Spleen (tissue), 7 donors: ENCODE data around the gene PTPN9.
"Not testable (repeated sequence)": the region's sequence is repeated elsewhere in the genome, so short reads cannot be mapped to it uniquely, and the experiment has no call there.

ENCODE experiments used
- POLR2A ChIP-seq, 3 donors: fragments of 450-650 bp; IDR thresholded peaks; one replicate each; pipeline ENCODE4 v1.5.1; 2017; ENCODE audit warnings: antibody characterized with exemption in 3 of 3, mild to moderate bottlenecking in 1 of 3
- POLR2AphosphoS5 ChIP-seq, 3 donors: sonication (generic); formaldehyde crosslinking; IDR thresholded peaks; one replicate each; pipeline ENCODE4 v1.5.1; 2017; ENCODE audit warnings: antibody characterized with exemption in 3 of 3
- TF ChIP-seq, protein P1 (sequence below), 11 experiments: fragments of 200-600 bp in 7 of 11; fragments of 450-650 bp in 4 of 11; sonication (generic) in 4 of 11; IDR thresholded peaks in 8 of 11; conservative IDR thresholded peaks in 3 of 11; 1 replicate in 7 of 11; 2 replicates in 4 of 11; pipeline versions ENCODE4 v1.4.0 to v1.8.0; 2016 to 2021; ENCODE audit warnings: antibody characterized with exemption in 11 of 11, inconsistent platforms in 4 of 11, mild to moderate bottlenecking in 1 of 11
- donor health status: DM: no; HTN: no; CAD: no; lungs with moderate emphysema.
- donor health status: DM: no; HTN: no; CAD: no.
- donor health status: DM: no; HTN: no; CAD: no.

DNA sequence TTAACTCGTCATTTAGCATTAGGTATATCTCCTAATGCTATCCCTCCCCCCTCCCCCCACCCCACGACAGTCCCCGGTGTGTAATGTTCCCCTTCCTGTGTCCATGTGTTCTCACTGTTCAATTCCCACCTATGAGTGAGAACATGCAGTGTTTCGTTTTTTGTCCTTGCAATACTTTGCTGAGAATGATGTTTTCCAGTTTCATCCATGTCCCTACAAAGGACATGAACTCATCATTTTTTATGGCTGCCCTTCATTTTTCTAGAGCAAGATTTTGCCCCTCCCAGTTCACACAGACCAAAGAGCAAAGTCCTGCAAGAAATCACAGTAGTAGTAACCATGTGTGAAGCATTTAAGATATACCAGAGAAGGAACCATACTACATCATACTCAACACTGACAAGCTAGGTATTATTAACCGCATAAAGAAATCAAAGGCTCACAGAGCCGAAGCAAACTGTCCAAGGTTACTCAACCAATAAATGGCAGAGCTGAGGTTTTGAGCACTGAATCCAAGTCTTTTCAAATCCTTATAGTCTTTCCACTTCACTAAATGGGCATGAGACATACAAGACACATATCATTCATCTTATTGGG, 36.1 kb downstream of the PTPN9 start:
- TF ChIP-seq, protein P1, sequence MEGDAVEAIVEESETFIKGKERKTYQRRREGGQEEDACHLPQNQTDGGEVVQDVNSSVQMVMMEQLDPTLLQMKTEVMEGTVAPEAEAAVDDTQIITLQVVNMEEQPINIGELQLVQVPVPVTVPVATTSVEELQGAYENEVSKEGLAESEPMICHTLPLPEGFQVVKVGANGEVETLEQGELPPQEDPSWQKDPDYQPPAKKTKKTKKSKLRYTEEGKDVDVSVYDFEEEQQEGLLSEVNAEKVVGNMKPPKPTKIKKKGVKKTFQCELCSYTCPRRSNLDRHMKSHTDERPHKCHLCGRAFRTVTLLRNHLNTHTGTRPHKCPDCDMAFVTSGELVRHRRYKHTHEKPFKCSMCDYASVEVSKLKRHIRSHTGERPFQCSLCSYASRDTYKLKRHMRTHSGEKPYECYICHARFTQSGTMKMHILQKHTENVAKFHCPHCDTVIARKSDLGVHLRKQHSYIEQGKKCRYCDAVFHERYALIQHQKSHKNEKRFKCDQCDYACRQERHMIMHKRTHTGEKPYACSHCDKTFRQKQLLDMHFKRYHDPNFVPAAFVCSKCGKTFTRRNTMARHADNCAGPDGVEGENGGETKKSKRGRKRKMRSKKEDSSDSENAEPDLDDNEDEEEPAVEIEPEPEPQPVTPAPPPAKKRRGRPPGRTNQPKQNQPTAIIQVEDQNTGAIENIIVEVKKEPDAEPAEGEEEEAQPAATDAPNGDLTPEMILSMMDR (IDR thresholded peaks at IDR 0.05 in 8 of 11, conservative IDR thresholded peaks at IDR 0.05 in 3 of 11): not testable (repeated sequence)
- not testable (repeated sequence) for TF ChIP-seq POLR2AphosphoS5, POLR2A (IDR thresholded peaks at IDR 0.05)
